CD14-positive monocyte (primary cell): ENCODE results near the gene NRXN3. TPM values are rescaled to one million over a fixed set of nuclear protein-coding genes. Genes with fewer than 3 reads are reported as not detected.

Experiments used
- DNase-seq, 3 donors: peaks; one replicate each; pipeline ENCODE4 v3.0.0-alpha.2; 2011 to 2022
- H2AFZ ChIP-seq: 2 replicates; pipeline ENCODE4 v1.6.0; 2012; ENCODE audit warnings: mild to moderate bottlenecking, low read depth, low read length, inconsistent platforms; ENCODE audit not compliant: insufficient read depth, poor library complexity, severe bottlenecking
- H3K27ac ChIP-seq, 2 donors: 1 replicate in 1 of 2; 2 replicates in 1 of 2; pipeline ENCODE4 v1.5.1; 2012 to 2013; ENCODE audit warnings: low read length in 2 of 2, control low read depth in 1 of 2, inconsistent platforms in 1 of 2, low read depth in 1 of 2, mild to moderate bottlenecking in 1 of 2
- H3K27me3 ChIP-seq, 2 donors: one replicate each; pipeline versions ENCODE4 v1.6.0 to v1.6.1; 2011 to 2013; ENCODE audit warnings: low read length in 2 of 2; ENCODE audit not compliant: control insufficient read depth in 2 of 2, insufficient read depth in 2 of 2
- H3K36me3 ChIP-seq, 2 donors: replicated peaks in 1 of 2; 1 replicate in 1 of 2; 2 replicates in 1 of 2; pipeline versions ENCODE4 v1.5.1 to v1.6.1; 2012 to 2013; ENCODE audit warnings: low read length in 2 of 2, control low read depth in 1 of 2, inconsistent platforms in 1 of 2, mild to moderate bottlenecking in 1 of 2; ENCODE audit not compliant: insufficient read depth in 2 of 2, control insufficient read depth in 1 of 2
- H3K4me1 ChIP-seq, 2 donors: 1 replicate in 1 of 2; 2 replicates in 1 of 2; pipeline versions ENCODE4 v1.5.1 to v1.6.1; 2012 to 2013; ENCODE audit warnings: low read length in 2 of 2, control low read depth in 1 of 2, inconsistent platforms in 1 of 2, mild to moderate bottlenecking in 1 of 2, moderate library complexity in 1 of 2; ENCODE audit not compliant: insufficient read depth in 2 of 2, control insufficient read depth in 1 of 2
- H3K4me2 ChIP-seq: replicated peaks from 2 replicates; pipeline ENCODE3; 2012; ENCODE audit warnings: low read length, moderate library complexity, mild to moderate bottlenecking; ENCODE audit not compliant: poor library complexity, severe bottlenecking; ENCODE audit errors: extremely low read depth
- H3K4me3 ChIP-seq, 3 experiments: fragments of 200-600 bp in 1 of 3; sonication (generic) in 1 of 3; replicated peaks in 1 of 3; 1 replicate in 2 of 3; 2 replicates in 1 of 3; pipeline ENCODE4 v1.5.1; 2011 to 2013; ENCODE audit warnings: low read length in 3 of 3, mild to moderate bottlenecking in 3 of 3, control low read depth in 2 of 3, low read depth in 2 of 3, inconsistent platforms in 1 of 3, moderate library complexity in 1 of 3
- H3K79me2 ChIP-seq: 2 replicates; pipeline ENCODE4 v1.6.0; 2012; ENCODE audit warnings: mild to moderate bottlenecking, control low read depth, inconsistent platforms, low read length, moderate library complexity; ENCODE audit not compliant: insufficient read depth
- H3K9ac ChIP-seq: 2 replicates; pipeline ENCODE4 v1.6.0; 2017; ENCODE audit warnings: low read length, mild to moderate bottlenecking; ENCODE audit not compliant: insufficient read depth, poor library complexity, severe bottlenecking
- H3K9me3 ChIP-seq, 2 donors: replicated peaks in 1 of 2; 1 replicate in 1 of 2; 2 replicates in 1 of 2; pipeline versions ENCODE4 v1.5.1 to v1.6.1; 2012 to 2013; ENCODE audit warnings: low read length in 2 of 2, control low read depth in 1 of 2; ENCODE audit not compliant: control insufficient read depth in 1 of 2, insufficient read depth in 1 of 2
- H4K20me1 ChIP-seq: 2 replicates; pipeline ENCODE4 v1.6.0; 2012; ENCODE audit warnings: mild to moderate bottlenecking, low read length, control low read depth, moderate library complexity; ENCODE audit not compliant: insufficient read depth
- H3K27ac Mint-ChIP-seq, 7 donors: one replicate each; pipeline ENCODE4 v1.8.0; 2020; ENCODE audit warnings: mild to moderate bottlenecking in 7 of 7, mixed read lengths in 7 of 7, moderate library complexity in 6 of 7, inconsistent platforms in 2 of 7
- H3K27me3 Mint-ChIP-seq, 3 donors: one replicate each; pipeline ENCODE4 v1.8.0; 2021 to 2022; ENCODE audit warnings: low read depth in 3 of 3, mild to moderate bottlenecking in 3 of 3, mixed read lengths in 3 of 3, moderate library complexity in 3 of 3, inconsistent platforms in 1 of 3
- H3K36me3 Mint-ChIP-seq, 2 donors: one replicate each; pipeline ENCODE4 v1.8.0; 2020; ENCODE audit warnings: mixed read lengths in 2 of 2, inconsistent platforms in 1 of 2, mild to moderate bottlenecking in 1 of 2
- H3K4me1 Mint-ChIP-seq: one replicate; pipeline ENCODE4 v1.8.0; 2020; ENCODE audit warnings: mild to moderate bottlenecking, mixed read lengths
- H3K4me3 Mint-ChIP-seq, 2 donors: one replicate each; pipeline ENCODE4 v1.8.0; 2020; ENCODE audit warnings: mild to moderate bottlenecking in 2 of 2, mixed read lengths in 2 of 2, moderate library complexity in 1 of 2
- H3K9me3 Mint-ChIP-seq, 7 donors: one replicate each; pipeline ENCODE4 v1.8.0; 2020 to 2022; ENCODE audit warnings: mixed read lengths in 7 of 7, mild to moderate bottlenecking in 6 of 7, moderate library complexity in 6 of 7, inconsistent platforms in 2 of 7
- WGBS: methylation state at CpG from one replicate; pipeline ENCODE4 v1.1.5; 2013; ENCODE audit warnings: missing lambda C conversion rate; ENCODE audit not compliant: insufficient coverage; 5-methylcytosine and 5-hydroxymethylcytosine counted together
- intact Hi-C, 2 donors: fragments of 100-400 bp; cut with micrococcal nuclease; formaldehyde crosslinking; loops; one replicate each; pipeline versions ENCODE4 v1.15.0 to v1.15.1; 2023
- polyA plus RNA-seq, 3 donors: library from polyadenylated mRNA; depleted of rRNA in 1 of 3; unstranded in 2 of 3; stranded (reverse) in 1 of 3; fragments of 300-500 nt in 2 of 3; fragments of >200 nt in 1 of 3; fragmentation: Illumina TruSeq in 2 of 3; gene quantifications; 1 replicate in 2 of 3; 2 replicates in 1 of 3; pipeline ENCODE4 v1.2.3, GENCODE V29; 2012 to 2021
- TF ChIP-seq, protein P1 (sequence below): fragments of 200-600 bp; IDR thresholded peaks from one replicate; pipeline ENCODE4 v1.8.0; 2022; ENCODE audit warnings: antibody characterized with exemption, mild to moderate bottlenecking

Gene NRXN3
- polyA plus RNA-seq, 3 donors: not detected

DNA sequence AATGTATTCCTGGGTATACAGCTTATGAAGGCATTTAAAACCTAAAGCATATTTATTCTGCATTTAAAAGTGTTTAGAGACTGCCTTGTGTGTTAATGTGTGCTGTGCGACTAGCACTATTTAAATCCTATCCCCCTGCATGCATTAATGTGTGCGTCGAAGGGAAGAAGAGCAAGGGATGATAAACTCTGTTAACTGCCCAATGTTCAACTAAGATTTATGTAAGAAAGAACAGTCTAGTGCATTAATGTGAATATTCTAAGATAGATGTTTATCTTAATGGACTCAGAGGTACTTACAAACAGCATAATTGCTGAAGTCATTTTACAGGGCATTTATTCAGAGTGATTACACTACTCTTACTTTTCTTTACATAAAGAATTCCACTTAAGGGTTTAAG lies 1616.3 kb downstream of the NRXN3 start:
- no peaks in the 10 kb centered on the region for H3K36me3 Mint-ChIP-seq
- H3K4me2 ChIP-seq: no peak overlapping the region
- peaks cover 0 to 10% (median 6%) of the 10 kb centered on the region in 7 donors for H3K9me3 Mint-ChIP-seq
- H2AFZ ChIP-seq: no peak overlapping the region
- H3K4me1 ChIP-seq: no peaks in the 10 kb centered on the region
- TF ChIP-seq, protein P1, sequence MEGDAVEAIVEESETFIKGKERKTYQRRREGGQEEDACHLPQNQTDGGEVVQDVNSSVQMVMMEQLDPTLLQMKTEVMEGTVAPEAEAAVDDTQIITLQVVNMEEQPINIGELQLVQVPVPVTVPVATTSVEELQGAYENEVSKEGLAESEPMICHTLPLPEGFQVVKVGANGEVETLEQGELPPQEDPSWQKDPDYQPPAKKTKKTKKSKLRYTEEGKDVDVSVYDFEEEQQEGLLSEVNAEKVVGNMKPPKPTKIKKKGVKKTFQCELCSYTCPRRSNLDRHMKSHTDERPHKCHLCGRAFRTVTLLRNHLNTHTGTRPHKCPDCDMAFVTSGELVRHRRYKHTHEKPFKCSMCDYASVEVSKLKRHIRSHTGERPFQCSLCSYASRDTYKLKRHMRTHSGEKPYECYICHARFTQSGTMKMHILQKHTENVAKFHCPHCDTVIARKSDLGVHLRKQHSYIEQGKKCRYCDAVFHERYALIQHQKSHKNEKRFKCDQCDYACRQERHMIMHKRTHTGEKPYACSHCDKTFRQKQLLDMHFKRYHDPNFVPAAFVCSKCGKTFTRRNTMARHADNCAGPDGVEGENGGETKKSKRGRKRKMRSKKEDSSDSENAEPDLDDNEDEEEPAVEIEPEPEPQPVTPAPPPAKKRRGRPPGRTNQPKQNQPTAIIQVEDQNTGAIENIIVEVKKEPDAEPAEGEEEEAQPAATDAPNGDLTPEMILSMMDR: no peak
- intact Hi-C loops: no loop called here
- H3K4me3 ChIP-seq: no peak overlapping the region
- no peak for DNase-seq
- no peak overlapping the region for H3K27ac Mint-ChIP-seq
- no peaks in the 10 kb centered on the region for H3K36me3 ChIP-seq
- peaks cover 0 to 3% of the 10 kb centered on the region in 2 donors for H3K9me3 ChIP-seq
- H3K27me3 ChIP-seq: no peaks in the 10 kb centered on the region
- H3K9ac ChIP-seq: no peak overlapping the region
- no peaks in the 10 kb centered on the region for H4K20me1 ChIP-seq
- H3K4me3 Mint-ChIP-seq: no peak overlapping the region
- H3K79me2 ChIP-seq: no peaks in the 10 kb centered on the region
- WGBS: no CpG with 5 or more reads among the region's 3 CpGs
- H3K4me1 Mint-ChIP-seq: no peaks in the 10 kb centered on the region
- H3K27ac ChIP-seq: no peak overlapping the region
- H3K27me3 Mint-ChIP-seq: no peaks in the 10 kb centered on the region

DNA sequence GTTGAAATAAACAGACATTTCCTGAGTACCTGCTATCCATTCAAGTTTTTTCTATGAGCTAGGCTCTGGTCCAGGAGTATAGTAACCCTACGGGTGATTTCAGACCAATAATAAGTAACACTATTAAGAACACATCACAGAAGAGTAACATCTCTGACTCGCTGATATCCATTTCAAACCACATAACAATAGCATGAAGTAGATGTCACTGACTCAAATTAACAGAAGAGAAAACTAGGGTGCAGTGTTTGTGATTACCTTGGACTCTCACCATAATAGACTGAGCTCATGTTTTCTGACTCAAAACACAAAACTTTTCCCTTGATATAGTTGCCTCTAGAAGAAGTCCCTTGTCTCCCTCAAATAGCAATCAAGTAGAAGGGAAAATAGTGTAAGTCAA lies 1618.2 kb downstream of the NRXN3 start:
- Mint-ChIP-seq H3K27me3 (no peaks in the 10 kb centered on the region), H3K27ac (no peak overlapping the region), H3K4me1 (no peaks in the 10 kb centered on the region), H3K36me3 (no peaks in the 10 kb centered on the region), H3K9me3 (peaks cover 0 to 12% (median 6%) of the 10 kb centered on the region in 7 donors), H3K4me3 (no peak overlapping the region)
- 100% methylated on average over 1 of the region's 2 CpGs for WGBS
- no peak overlapping the region for H3K27ac ChIP-seq
- DNase-seq: no peak
- no peaks in the 10 kb centered on the region for H3K79me2 ChIP-seq
- intact Hi-C loops: no loop called here
- H3K36me3 ChIP-seq: no peaks in the 10 kb centered on the region
- TF ChIP-seq, protein P1: no peak
- no peak overlapping the region for H3K4me2 ChIP-seq
- H3K9ac ChIP-seq: no peak overlapping the region
- H3K4me1 ChIP-seq: no peaks in the 10 kb centered on the region
- H3K27me3 ChIP-seq: no peaks in the 10 kb centered on the region
- H4K20me1 ChIP-seq: no peaks in the 10 kb centered on the region
- H2AFZ ChIP-seq: no peak overlapping the region
- H3K9me3 ChIP-seq: peaks cover 0 to 6% of the 10 kb centered on the region in 2 donors
- no peak overlapping the region for H3K4me3 ChIP-seq
